Renal cortical epithelial cell (primary cell): ENCODE data around the gene TPM1. TPM values are rescaled to one million over a fixed set of nuclear protein-coding genes. Genes with fewer than 3 reads are reported as not detected.

Experiments
- DNase-seq: peaks from one replicate; pipeline ENCODE4 v3.0.0-alpha.2; 2011; ENCODE audit warnings: low read depth
- total RNA-seq: library from RNA; depleted of rRNA; stranded (reverse); fragments of >200 nt; gene quantifications from 2 replicates; pipeline ENCODE4 v1.2.3, GENCODE V29; 2014

Gene TPM1
- total RNA-seq, 1 donor from 2014 or later = 1,733 TPM

- no peak for DNase-seq
Observed at GRCh38 chr15:63016234-63016633, 26.3 kb upstream of the TPM1 start.

DNA sequence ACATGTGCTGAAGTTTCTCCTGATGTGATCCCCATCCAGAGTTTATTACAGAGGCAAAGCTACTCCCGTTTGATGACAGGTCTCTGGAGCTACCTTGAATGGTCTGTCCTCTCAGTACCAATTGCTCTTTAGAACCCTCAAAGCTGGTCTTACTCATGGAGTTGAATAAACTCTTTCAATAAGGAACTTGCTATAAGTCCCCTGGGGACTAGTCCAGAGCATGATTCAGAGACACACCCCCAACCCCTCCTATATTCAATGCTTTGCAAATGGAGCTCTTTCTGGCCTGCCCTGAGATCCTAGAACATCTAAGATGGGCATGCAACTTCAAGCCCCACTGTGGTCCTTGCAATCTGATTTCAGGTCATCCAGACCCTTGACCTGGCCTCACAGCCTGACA lies 23.9 kb upstream of the TPM1 start:
- peak; percentile 25 for DNase-seq

DNA sequence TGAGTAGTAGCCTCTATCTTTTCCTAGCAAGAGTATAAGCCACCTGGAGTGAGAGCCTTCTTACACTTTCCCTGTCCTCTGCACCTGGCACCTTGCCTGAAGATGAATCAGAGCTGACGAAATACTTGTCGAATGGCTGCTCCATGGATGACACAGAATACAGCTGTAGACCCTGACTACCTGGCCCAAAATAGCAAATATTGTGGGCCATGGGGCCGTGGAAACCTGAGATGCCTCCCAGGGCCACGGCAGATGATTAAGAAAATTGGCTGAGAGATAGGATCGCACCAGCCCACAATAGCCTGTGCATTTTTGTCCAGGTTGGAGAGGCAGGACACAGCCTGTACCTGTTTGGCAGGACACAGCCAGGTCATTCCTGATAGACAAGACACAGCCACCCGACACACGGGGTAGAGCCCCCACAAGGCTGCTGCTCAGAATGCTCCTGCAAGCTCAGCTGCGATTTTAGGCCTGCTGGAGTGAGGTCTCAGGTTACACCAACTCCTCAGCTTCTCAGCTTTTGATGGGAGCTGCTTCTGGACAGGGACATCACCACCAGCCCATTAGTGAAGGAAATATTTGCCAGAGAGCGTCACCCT lies 22.9 kb upstream of the TPM1 start:
- peak; percentile 94 for DNase-seq

- DNase-seq = no peak
Observed at GRCh38 chr15:63020128-63020527, 22.4 kb upstream of the TPM1 start.

GRCh38 chr15:63020759-63021430 lies 21.7 kb upstream of the TPM1 start:
- no peak for DNase-seq

- DNase-seq = no peak
Observed at GRCh38 chr15:63022181-63022580, 20.4 kb upstream of the TPM1 start.

- no peak for DNase-seq
Observed at GRCh38 chr15:63022663-63023062, 19.9 kb upstream of the TPM1 start.

- DNase-seq = peak; percentile 57
Observed at GRCh38 chr15:63023351-63023945, 19.1 kb upstream of the TPM1 start.

- DNase-seq = no peak
Observed at GRCh38 chr15:63025460-63025859, 17.1 kb upstream of the TPM1 start.

DNA sequence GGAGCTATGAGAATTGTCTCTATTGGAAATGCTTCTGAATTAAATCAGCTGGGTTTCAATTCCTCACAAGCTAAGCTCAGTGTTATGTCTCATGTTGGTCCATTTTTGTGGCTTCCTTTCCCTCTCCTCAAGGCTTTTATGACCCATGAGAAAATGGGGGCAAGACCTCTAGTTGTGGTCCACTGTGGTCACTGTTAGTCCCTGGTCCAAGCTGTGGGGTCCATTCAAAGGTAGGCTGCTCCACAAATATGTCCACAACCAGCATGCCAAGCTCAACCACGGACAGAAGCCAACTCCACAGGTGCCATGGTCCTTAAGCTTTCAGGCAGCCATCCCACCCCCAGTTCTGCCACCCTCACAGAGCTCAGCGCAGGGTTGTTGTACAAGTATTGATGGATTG lies 14.9 kb upstream of the TPM1 start:
- no peak for DNase-seq

- DNase-seq = no peak
Observed at GRCh38 chr15:63028442-63029110, 14.0 kb upstream of the TPM1 start.

DNA sequence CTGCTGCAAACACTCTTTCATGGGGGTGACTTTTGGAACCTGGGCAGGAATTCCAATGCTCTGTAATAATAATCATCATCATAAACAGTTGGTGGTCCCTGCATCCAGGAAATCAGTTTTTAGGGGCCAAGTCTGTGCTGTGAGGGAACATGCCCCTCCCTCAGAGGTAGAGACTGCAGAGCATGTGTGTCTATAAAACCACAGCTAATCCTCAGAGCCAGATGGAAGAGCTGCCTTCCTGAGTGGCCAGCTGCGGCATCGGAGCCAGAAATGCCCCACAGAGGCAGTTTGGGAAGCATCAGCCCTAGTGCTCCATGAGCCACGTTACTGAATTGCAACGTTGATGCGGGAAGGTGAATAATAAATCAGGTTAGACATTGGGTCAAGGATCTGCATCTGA lies 12.9 kb upstream of the TPM1 start:
- DNase-seq = no peak

DNA sequence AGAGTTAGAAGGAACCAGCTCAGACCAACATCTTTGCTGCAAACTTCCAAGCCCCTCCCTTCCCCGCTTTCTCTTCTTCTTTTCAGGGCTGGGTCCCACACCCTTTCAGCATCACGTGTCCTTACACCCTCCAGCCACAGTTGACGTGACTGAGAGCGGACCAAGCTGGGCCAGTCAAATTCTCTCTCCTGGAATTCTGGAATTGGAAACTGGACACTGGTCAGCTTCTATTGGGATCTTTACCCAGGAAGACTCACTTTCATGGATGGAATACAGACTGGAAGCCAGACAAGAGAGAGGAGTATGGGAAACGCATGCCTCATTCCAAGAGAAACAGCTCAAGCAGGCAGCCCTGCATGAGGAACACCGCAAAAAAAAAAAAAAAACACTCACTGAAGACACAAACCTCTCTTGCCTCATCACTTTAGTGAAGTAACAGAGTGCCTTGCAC lies 12.4 kb upstream of the TPM1 start:
- DNase-seq = no peak

DNA sequence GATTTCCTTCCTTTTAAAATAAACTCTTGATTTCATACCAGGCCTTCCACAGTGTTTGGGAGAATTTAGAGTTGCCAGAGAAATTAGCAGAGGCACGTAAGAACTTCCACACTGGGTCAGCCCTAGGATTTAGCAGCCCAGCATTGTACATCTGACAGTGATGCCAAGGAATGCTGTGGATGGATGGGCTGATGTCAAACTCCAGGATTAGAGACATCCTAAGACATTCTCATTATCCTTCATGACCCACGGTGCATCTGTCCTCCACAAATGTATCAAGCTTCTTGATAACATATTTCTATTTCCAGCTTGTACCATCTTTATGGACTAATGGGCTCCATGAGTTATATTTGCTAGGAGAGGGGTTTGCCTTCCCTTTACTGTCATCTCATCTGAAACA lies 8.0 kb upstream of the TPM1 start:
- DNase-seq = no peak

DNA sequence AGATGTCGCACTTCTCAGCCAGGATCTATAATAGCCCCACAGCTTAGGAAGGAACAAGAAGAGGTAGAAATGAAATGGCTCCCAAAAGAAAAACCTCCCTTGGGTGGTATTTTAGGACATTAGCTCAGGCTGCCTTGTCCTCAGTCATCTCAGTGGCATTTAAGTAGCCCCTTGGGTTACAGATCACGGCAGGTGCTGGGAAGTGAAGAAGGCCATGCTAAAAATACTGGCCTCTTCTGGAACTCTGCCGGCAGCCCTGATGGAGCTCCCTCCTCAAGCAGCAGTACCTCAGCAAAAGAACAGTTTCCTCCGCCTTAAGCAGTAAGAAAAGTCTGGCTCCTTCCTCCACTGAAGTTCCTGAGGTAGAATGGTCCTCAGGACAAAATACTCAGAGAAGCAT lies 7.3 kb upstream of the TPM1 start:
- no peak for DNase-seq

DNA sequence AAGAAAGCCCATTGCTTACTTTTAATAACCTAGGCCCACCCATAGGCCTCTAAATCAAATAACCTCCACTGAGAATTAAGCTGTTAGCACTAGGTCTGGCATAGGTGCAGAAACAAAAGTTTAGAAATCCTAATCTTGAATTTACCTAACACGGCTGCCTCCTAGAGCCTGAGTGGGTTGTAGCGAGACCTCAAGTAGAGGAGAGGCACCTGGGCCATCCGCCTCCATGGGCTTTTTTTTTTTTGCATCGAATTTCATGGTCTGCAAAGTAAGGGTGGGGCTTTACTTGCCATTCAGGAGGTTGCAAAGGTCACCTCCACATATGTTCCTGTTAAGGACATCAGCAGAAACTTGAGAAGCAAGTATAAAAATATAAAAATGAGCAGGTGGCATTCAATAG lies 6.6 kb upstream of the TPM1 start:
- DNase-seq = no peak

GRCh38 chr15:63037976-63038720 lies 4.4 kb upstream of the TPM1 start:
- no peak for DNase-seq

DNA sequence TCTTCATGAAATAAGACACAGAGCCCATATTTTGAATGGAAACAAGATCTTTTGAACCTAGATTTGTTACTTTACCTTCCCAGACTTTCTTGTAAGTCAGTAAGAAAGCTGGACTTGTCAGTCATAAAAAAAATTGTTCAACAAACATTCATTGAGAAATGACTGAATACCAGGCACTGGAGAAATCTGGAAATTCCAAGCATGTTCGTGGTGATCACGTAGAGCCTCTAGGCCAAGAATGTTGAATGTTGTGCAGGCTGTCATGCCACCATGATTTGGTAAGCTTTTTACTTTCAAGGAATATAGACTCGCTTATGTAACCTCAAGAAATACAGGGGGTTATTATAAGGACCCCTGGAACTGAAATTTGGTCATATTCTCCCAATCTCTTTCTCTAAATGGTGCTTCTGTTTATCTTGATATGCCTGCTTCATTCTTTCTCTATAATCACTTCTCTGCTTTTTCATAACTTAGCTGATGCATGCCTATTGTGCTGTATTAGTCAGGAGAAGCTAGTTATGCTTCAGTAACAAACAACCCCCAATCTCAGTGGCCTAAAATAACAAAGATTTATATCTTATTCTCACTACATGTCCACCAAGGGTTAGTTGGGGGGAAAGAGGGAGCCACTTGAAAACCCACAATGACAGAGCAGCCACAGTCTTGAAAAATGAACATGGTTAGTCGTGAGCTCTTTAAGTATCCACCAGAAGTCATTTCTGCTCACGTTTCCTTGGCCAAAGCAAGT lies 3.4 kb upstream of the TPM1 start:
- peak; percentile 66 for DNase-seq

DNA sequence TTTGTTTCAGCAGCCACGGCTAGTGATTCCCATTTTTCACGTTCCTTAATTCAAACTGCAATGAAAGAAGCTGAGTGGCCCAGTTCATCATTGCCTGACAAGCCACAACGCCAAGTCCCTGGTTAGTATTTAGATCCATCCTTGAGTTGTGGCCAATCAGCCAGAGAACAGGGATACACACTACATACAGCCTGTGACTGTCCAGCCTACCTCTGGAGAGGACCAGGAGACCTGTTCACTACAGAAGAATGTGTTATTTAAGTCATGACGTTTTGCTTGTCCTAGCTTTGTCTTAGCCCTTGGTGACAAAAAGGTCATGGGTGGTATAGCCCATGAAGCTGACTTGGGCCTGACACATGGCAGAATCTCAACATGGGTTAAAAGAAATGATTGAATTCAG lies 2.7 kb upstream of the TPM1 start:
- DNase-seq = no peak

GRCh38 chr15:63040509-63040908 lies 2.0 kb upstream of the TPM1 start:
- DNase-seq = no peak

- DNase-seq = no peak
Observed at GRCh38 chr15:63040954-63041353, 1.6 kb upstream of the TPM1 start.
